ENCODE results near the gene GNG2.

DNA sequence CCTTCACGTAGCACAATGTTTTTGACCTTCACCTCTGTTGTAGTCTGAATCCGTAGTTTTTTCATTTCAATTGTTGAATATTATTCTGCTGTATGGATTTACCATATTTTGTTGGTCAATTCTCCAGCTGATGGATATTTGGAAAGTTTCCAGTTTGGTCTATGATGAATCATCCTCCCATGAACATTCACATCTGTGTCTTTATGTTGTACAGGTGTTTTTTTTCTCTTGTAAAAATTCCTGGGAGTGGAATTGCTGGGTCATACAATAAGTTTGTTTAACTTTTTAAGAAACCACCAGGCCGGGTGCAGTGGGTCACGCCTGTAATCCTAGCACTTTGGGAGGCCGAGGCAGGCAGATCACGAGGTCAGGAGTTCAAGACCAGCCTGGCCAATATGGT, 36.7 kb upstream of the GNG2 start:
- TF ChIP-seq EZH2phosphoT487 (IDR thresholded peaks at IDR 0.05), result no peak
- TF ChIP-seq, protein P1, sequence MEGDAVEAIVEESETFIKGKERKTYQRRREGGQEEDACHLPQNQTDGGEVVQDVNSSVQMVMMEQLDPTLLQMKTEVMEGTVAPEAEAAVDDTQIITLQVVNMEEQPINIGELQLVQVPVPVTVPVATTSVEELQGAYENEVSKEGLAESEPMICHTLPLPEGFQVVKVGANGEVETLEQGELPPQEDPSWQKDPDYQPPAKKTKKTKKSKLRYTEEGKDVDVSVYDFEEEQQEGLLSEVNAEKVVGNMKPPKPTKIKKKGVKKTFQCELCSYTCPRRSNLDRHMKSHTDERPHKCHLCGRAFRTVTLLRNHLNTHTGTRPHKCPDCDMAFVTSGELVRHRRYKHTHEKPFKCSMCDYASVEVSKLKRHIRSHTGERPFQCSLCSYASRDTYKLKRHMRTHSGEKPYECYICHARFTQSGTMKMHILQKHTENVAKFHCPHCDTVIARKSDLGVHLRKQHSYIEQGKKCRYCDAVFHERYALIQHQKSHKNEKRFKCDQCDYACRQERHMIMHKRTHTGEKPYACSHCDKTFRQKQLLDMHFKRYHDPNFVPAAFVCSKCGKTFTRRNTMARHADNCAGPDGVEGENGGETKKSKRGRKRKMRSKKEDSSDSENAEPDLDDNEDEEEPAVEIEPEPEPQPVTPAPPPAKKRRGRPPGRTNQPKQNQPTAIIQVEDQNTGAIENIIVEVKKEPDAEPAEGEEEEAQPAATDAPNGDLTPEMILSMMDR (IDR thresholded peaks at IDR 0.05), result no peak

All from neural progenitor cell (in vitro differentiated cells).